ENCODE data around the gene ZNF497.

Gene ZNF497

DNA sequence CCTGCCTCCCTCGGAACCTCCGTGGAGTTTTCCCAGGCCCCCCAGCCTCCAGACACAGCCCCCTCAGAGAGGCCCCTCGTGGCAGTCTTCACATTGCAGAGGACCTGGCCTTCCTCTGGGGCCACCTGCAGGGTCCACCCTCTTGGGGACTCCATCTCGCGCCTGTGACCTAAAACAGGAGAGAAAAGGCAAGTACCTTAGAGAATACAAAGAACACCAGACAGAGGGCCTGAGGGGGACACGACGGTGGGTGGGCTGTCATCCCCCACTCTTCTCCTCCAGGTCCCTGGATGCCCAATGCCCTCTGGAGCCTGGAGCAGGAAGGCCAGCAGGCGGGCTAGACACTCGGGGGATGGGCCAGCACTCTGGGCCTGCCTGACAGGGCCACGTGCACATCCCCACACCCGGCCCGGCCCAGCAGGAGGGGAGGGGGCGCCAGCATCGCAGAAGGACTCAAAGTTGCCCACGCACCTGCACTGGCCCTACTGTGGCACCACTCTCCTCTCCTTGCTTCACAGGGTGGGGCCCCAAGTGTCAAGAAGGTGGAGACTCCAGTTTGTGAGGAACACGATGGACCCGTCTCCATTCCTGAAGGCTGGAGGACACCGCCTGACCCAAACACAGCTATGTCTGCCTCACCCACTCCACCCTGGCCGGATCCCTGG is 4.9 kb downstream of the ZNF497 start:
- H3K9me3 ChIP-seq (ENCODE audit: control insufficient read depth, insufficient read depth, low read length): no peaks in the 10 kb centered on the region
- no peak overlapping the region for H3K27ac ChIP-seq (ENCODE audit: low read depth, low read length)
- no peaks in the 10 kb centered on the region for H3K27me3 ChIP-seq (ENCODE audit: control insufficient read depth, insufficient read depth, low read length)
- no peaks in the 10 kb centered on the region; the same call in 1 of the 2 replicates for H3K4me1 ChIP-seq (ENCODE audit: control insufficient read depth, insufficient read depth, low read length)
- H3K36me3 ChIP-seq (ENCODE audit: control insufficient read depth, insufficient read depth, low read length): no peaks in the 10 kb centered on the region
- H3K4me3 ChIP-seq (ENCODE audit: low read depth, low read length): no peak overlapping the region
- no peak overlapping the region for H3K9ac ChIP-seq (ENCODE audit: low read depth, low read length)

DNA sequence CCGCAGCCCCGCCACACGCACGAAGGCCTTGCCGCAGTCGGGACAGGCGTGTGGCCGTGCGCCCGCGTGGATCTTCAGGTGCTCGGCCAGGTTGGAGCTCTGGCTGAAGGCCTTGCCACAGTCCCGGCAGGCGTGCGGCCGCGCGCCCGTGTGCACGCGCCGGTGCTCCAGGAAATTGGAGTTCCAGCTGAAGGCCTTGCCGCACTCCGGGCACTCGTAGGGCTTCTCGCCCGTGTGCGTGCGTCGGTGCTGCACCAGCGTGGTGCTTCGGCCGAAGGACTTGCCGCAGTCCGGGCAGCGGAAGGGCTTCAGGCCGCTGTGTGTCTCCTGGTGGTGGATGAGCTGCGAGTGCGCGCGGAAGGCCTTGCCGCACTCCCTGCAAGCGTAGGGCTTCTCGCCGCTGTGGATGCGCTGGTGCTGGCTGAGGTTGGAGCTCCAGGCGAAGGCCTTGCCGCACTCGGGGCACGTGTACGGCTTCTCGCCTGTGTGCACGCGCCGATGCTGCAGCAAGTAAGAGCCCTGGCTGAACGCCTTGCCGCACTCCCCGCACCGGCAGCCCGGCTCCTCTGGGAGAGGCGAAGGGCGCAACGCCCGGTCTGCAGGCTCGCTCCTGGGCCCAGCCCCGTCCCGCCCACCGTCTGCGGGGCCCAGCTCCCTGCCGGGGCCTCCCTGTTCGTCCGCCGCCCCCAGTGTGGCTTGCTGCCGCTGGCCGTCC is 5.6 kb downstream of the ZNF497 start:
- Histone ChIP-seq H3K27me3 (ENCODE audit: control insufficient read depth, insufficient read depth, low read length) (no peaks in the 10 kb centered on the region), H3K27ac (ENCODE audit: low read depth, low read length) (no peak overlapping the region), H3K4me1 (ENCODE audit: control insufficient read depth, insufficient read depth, low read length) (no peaks in the 10 kb centered on the region; the same call in 1 of the 2 replicates), H3K9me3 (ENCODE audit: control insufficient read depth, insufficient read depth, low read length) (no peaks in the 10 kb centered on the region), H3K9ac (ENCODE audit: low read depth, low read length) (no peak overlapping the region), H3K36me3 (ENCODE audit: control insufficient read depth, insufficient read depth, low read length) (no peaks in the 10 kb centered on the region), H3K4me3 (ENCODE audit: low read depth, low read length) (no peak overlapping the region)

- H3K27ac ChIP-seq (ENCODE audit: low read depth, low read length): no peak overlapping the region
- H3K36me3 ChIP-seq (ENCODE audit: control insufficient read depth, insufficient read depth, low read length): no peaks in the 10 kb centered on the region
- H3K9me3 ChIP-seq (ENCODE audit: control insufficient read depth, insufficient read depth, low read length): no peaks in the 10 kb centered on the region
- H3K9ac ChIP-seq (ENCODE audit: low read depth, low read length): no peak overlapping the region
- no peaks in the 10 kb centered on the region; the same call in 1 of the 2 replicates for H3K4me1 ChIP-seq (ENCODE audit: control insufficient read depth, insufficient read depth, low read length)
- no peak overlapping the region for H3K4me3 ChIP-seq (ENCODE audit: low read depth, low read length)
- no peaks in the 10 kb centered on the region for H3K27me3 ChIP-seq (ENCODE audit: control insufficient read depth, insufficient read depth, low read length)
These were observed 6.4 kb downstream of the ZNF497 start for GRCh38 chr19:58355908-58356765.

GRCh38 chr19:58355215-58355796 is 7.2 kb downstream of the ZNF497 start:
- Histone ChIP-seq H3K9me3 (ENCODE audit: control insufficient read depth, insufficient read depth, low read length) (no peaks in the 10 kb centered on the region), H3K9ac (ENCODE audit: low read depth, low read length) (no peak overlapping the region), H3K4me1 (ENCODE audit: control insufficient read depth, insufficient read depth, low read length) (no peaks in the 10 kb centered on the region; the same call in 1 of the 2 replicates), H3K36me3 (ENCODE audit: control insufficient read depth, insufficient read depth, low read length) (no peaks in the 10 kb centered on the region), H3K4me3 (ENCODE audit: low read depth, low read length) (no peak overlapping the region), H3K27ac (ENCODE audit: low read depth, low read length) (no peak overlapping the region), H3K27me3 (ENCODE audit: control insufficient read depth, insufficient read depth, low read length) (no peaks in the 10 kb centered on the region)

GRCh38 chr19:58354478-58355030 is 8.0 kb downstream of the ZNF497 start:
- no peaks in the 10 kb centered on the region for H3K27me3 ChIP-seq (ENCODE audit: control insufficient read depth, insufficient read depth, low read length)
- no peaks in the 10 kb centered on the region; the same call in 1 of the 2 replicates for H3K4me1 ChIP-seq (ENCODE audit: control insufficient read depth, insufficient read depth, low read length)
- H3K9me3 ChIP-seq (ENCODE audit: control insufficient read depth, insufficient read depth, low read length): no peaks in the 10 kb centered on the region
- no peaks in the 10 kb centered on the region for H3K36me3 ChIP-seq (ENCODE audit: control insufficient read depth, insufficient read depth, low read length)
- no peak overlapping the region for H3K9ac ChIP-seq (ENCODE audit: low read depth, low read length)
- no peak overlapping the region for H3K27ac ChIP-seq (ENCODE audit: low read depth, low read length)
- H3K4me3 ChIP-seq (ENCODE audit: low read depth, low read length): no peak overlapping the region

DNA sequence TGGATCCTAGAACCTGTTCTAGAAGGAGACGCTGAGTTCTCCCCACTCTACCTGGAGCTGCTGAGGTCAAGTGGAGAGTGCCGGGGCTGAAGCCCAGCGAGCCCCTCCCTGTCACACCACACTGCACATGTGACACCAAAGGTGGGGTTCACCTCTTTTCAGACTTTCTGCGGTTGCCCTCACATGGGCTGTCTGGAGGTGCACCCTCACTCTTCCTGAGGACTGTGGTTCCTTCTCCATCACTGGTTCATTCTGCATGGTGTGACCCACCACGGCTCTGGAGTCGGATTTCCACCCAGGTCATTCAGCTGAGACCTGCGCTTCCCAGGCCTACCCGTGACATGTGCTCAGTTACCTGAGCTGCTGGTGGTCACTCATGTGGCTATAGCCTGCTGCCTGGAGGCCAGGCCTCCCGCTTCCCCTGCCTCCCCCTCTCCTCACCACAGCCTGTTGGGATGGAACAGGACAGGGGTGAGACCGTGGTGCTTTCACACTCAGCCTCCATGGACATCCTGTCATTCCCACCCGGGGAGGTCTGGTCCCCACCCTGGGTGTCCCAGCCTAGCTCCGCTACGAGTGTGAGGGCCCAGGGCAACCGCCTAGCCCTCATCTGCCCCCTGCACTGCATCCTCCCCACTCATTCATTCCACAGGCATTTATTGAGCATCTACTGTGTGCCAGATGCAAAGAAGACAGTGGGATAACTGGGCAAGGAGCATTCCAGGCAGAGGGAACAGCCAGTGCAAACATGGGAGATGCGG is 8.7 kb downstream of the ZNF497 start:
- no peak overlapping the region for H3K4me3 ChIP-seq (ENCODE audit: low read depth, low read length)
- H3K9ac ChIP-seq (ENCODE audit: low read depth, low read length): no peak overlapping the region
- H3K27me3 ChIP-seq (ENCODE audit: control insufficient read depth, insufficient read depth, low read length): no peaks in the 10 kb centered on the region
- H3K36me3 ChIP-seq (ENCODE audit: control insufficient read depth, insufficient read depth, low read length): no peaks in the 10 kb centered on the region
- no peaks in the 10 kb centered on the region; the same call in 1 of the 2 replicates for H3K4me1 ChIP-seq (ENCODE audit: control insufficient read depth, insufficient read depth, low read length)
- H3K27ac ChIP-seq (ENCODE audit: low read depth, low read length): no peak overlapping the region
- no peaks in the 10 kb centered on the region for H3K9me3 ChIP-seq (ENCODE audit: control insufficient read depth, insufficient read depth, low read length)

DNA sequence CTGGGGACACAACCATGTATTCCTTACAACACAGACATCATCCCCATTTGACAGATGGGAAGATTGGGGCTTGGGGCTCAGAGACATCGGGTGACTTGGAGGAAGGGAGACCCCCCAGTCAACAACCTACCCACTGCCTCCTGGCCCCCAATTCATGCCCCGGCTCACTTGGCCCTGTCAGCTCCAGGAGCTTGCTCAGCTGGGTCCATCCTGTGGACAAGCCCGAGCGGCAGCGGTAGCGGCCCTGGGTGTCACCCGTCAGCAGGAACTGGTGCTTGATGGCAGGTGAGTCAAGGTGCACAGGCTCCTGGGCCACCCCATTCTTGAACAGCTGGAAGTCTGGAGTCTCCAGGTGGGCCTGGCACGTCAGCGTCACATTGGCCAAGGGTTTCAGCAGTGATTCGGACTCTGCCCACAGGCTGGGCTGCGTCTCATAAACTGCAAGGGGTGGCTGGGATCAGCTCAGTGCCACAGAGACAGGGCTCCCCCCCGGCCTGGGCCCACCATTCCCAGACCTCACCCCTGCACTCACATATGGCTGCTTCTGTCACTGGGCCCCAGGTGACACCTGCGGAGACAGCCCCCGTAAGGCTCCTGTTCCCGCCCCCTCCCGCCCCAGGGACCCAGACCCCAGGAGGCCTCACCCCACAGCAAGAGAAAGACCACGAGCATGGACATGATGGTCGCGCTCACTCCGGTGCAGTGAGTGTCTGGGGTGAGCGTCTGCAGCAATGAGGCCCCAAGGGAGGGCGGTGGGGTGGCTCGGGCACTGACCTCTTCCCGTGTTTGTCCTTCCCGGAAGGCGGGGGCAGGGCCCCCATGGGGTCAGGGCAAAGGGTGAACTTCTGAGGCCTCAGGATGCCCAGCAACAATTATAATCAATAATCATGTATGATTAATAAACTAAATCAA is 9.5 kb downstream of the ZNF497 start, which contains the start of gene A1BG:
Gene A1BG, minus strand, starts transcription at position 733 of the 912 bp plus-strand sequence. Its CDS starts 55 bp downstream, at position 678.
- Histone ChIP-seq H3K36me3 (ENCODE audit: control insufficient read depth, insufficient read depth, low read length) (no peaks in the 10 kb centered on the region), H3K27ac (ENCODE audit: low read depth, low read length) (no peak within 1 kb of the TSS), H3K27me3 (ENCODE audit: control insufficient read depth, insufficient read depth, low read length) (no peaks in the 10 kb centered on the region), H3K4me1 (ENCODE audit: control insufficient read depth, insufficient read depth, low read length) (no peaks in the 10 kb centered on the region; the same call in 1 of the 2 replicates), H3K9me3 (ENCODE audit: control insufficient read depth, insufficient read depth, low read length) (no peaks in the 10 kb centered on the region), H3K4me3 (ENCODE audit: low read depth, low read length) (no peak within 1 kb of the TSS), H3K9ac (ENCODE audit: low read depth, low read length) (no peak within 1 kb of the TSS)

DNA sequence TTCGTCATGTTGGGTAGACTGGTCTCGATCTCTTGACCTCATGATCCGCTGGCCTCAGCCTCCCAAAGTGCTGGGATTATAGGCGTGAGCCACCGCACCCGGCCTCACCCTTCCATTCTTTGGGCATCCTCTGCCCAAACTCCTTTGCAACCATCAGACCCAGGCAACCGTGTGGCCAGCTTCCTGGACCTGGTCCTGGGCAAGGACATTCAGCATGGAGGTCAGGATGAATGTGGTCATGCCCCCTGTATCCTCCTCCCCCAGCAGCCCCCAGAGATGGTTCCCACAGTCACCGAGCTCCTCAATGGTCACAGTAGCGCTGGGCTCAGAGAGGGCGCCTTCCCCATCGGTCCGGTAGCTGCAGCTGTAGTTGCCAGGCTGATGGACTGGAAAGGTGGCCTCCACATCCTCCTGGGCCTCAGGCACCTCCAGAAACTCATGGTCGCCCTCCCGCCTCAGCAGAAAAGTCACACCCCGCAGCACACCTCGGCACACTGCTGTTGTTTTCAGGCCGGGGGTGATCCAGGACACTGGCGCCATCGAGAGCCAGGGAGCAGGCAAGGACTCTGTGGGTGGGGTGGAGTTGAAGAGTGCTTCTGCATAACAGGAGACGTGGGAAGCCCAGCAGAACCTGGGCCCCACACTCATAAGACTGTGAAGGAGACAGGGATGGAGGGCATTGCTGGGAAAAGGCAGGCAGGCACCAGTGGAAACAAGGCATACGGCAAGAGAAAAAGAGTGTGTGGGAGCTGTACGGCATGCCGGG is 10.4 kb downstream of the ZNF497 start:
- Histone ChIP-seq H3K9me3 (ENCODE audit: control insufficient read depth, insufficient read depth, low read length) (no peaks in the 10 kb centered on the region), H3K36me3 (ENCODE audit: control insufficient read depth, insufficient read depth, low read length) (no peaks in the 10 kb centered on the region), H3K27me3 (ENCODE audit: control insufficient read depth, insufficient read depth, low read length) (0 out of 2 replicates have a peak, but pooled peaks cover under 1% of the 10 kb centered on the region), H3K9ac (ENCODE audit: low read depth, low read length) (no peak overlapping the region), H3K4me1 (ENCODE audit: control insufficient read depth, insufficient read depth, low read length) (no peaks in the 10 kb centered on the region), H3K27ac (ENCODE audit: low read depth, low read length) (no peak overlapping the region), H3K4me3 (ENCODE audit: low read depth, low read length) (no peak overlapping the region)

- Histone ChIP-seq H3K4me3 (ENCODE audit: low read depth, low read length) (no peak overlapping the region), H3K27ac (ENCODE audit: low read depth, low read length) (no peak overlapping the region), H3K9me3 (ENCODE audit: control insufficient read depth, insufficient read depth, low read length) (no peaks in the 10 kb centered on the region), H3K27me3 (ENCODE audit: control insufficient read depth, insufficient read depth, low read length) (peaks cover 7% of the 10 kb centered on the region), H3K9ac (ENCODE audit: low read depth, low read length) (no peak overlapping the region), H3K36me3 (ENCODE audit: control insufficient read depth, insufficient read depth, low read length) (no peaks in the 10 kb centered on the region), H3K4me1 (ENCODE audit: control insufficient read depth, insufficient read depth, low read length) (no peaks in the 10 kb centered on the region)
These were observed 11.0 kb downstream of the ZNF497 start for GRCh38 chr19:58351558-58351878.
